ENCODE results near the gene ATP9A.

Gene ATP9A

DNA sequence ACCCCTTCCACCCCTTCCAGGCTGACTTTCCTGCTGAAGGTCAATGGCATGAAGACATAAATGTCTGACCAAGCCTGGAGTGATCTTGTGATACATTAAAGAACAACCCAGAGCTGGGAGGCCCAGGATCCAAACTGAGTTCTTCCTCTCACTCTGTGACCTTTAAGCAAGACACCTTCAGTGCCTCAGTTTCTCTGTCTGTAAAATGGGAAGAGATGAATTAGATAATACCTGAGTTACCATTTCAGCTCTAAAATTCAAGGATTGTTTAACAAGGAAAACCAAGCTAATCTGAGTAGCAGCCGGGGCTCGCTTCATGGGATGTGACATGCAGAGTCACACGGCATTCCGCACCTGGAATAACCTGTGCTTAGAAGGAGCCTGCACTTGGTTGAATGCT is 218.7 kb downstream of the ATP9A start:
- DNase-seq (ENCODE audit: low read depth), result no peak

DNA sequence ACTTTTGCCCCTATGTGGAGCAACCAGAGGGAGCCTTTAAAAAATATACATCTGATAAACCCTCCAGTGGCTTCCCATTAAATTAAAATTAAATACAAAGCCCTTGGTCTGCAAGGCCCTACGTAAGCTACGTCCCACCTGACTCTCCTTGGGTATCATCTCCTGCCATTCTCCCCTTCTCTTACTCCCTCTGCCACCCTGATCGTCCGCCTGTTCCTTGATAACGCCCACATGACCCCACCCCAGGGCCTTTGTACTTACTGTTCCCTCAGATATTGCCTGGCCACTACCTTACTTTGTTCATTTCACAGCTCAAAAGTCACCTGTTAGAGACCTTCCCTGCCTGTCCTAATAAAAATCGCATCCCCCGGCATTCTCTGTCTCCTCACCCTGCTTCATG is 220.2 kb downstream of the ATP9A start:
- no peak for DNase-seq (ENCODE audit: low read depth)

Data from GM04504 (cell line).